IMR-90 (cell line): ENCODE data around the gene ASH1L. TPM values are rescaled to one million over a fixed set of nuclear protein-coding genes. Genes with fewer than 3 reads are reported as not detected.
A peak's percentile ranks its signal among the peaks of the same experiment; 100 is the strongest.

ENCODE experiments used
- ATAC-seq: fragments of 200-7000 bp; cut with Tn5 transposase; 2 replicates; pipeline ENCODE4 v1.9.1; 2020; ENCODE audit warnings: low read depth, mild to moderate bottlenecking, moderate library complexity
- BruUV-seq: library from RNA; stranded (reverse); fragments of 400-500 nt; replicated peaks from 2 replicates; lab custom pipeline; 2021; lab: Mats Ljungman, UMichigan
- CTCF ChIA-PET: fragments of 300-600 bp; formaldehyde crosslinking; extraction: SDS; loops from one replicate; lab custom pipeline; 2021; ENCODE audit warnings: antibody characterized with exemption; lab: Yijun Ruan, JAX
- POLR2A ChIA-PET: fragments of 300-600 bp; sonication (Branson Sonifier 250); formaldehyde crosslinking; loops from one replicate; lab custom pipeline; 2022; ENCODE audit warnings: antibody characterized with exemption; ENCODE audit not compliant: unreplicated experiment; lab: Charles Lee
- DNase-seq: peaks from one replicate; pipeline ENCODE4 v3.0.0; 2013
- H2AFZ ChIP-seq: replicated peaks from 2 replicates; pipeline ENCODE3; 2013; ENCODE audit warnings: low read length, mild to moderate bottlenecking; ENCODE audit not compliant: poor library complexity
- H2AK5ac ChIP-seq: 2 replicates; pipeline ENCODE4 v1.6.1; 2013; ENCODE audit warnings: low read depth, low read length, inconsistent platforms
- H2AK9ac ChIP-seq: replicated peaks from 2 replicates; pipeline ENCODE3; 2013; ENCODE audit warnings: mild to moderate bottlenecking, low read depth, low read length, moderate library complexity; ENCODE audit not compliant: poor library complexity
- H2BK120ac ChIP-seq: 2 replicates; pipeline ENCODE4 v1.6.1; 2013; ENCODE audit warnings: low read depth, low read length, inconsistent platforms
- H2BK15ac ChIP-seq: 3 replicates; pipeline ENCODE4 v1.6.1; 2013; ENCODE audit warnings: low read depth, low read length, inconsistent platforms
- H2BK20ac ChIP-seq: 2 replicates; pipeline ENCODE4 v1.6.1; 2013; ENCODE audit warnings: low read depth, mild to moderate bottlenecking, inconsistent platforms, low read length, moderate library complexity
- H2BK5ac ChIP-seq: 2 replicates; pipeline ENCODE4 v1.6.1; 2013; ENCODE audit warnings: mild to moderate bottlenecking, low read depth, low read length, inconsistent platforms; ENCODE audit not compliant: poor library complexity, severe bottlenecking
- H3K14ac ChIP-seq: replicated peaks from 2 replicates; pipeline ENCODE4 v1.6.1; 2013; ENCODE audit warnings: low read depth, low read length, inconsistent platforms
- H3K18ac ChIP-seq: 2 replicates; pipeline ENCODE4 v1.6.1; 2013; ENCODE audit warnings: low read depth, low read length, control low read depth
- H3K23ac ChIP-seq: 2 replicates; pipeline ENCODE4 v1.6.1; 2013; ENCODE audit warnings: low read depth, low read length, inconsistent platforms
- H3K27ac ChIP-seq: 2 replicates; pipeline ENCODE4 v1.5.1; 2013; ENCODE audit warnings: mild to moderate bottlenecking, control low read depth, low read length; ENCODE audit not compliant: insufficient read depth
- H3K27me3 ChIP-seq: 2 replicates; pipeline ENCODE4 v1.6.1; 2013; ENCODE audit warnings: low read length; ENCODE audit not compliant: control insufficient read depth, insufficient read depth
- H3K36me3 ChIP-seq: 2 replicates; pipeline ENCODE4 v1.6.1; 2013; ENCODE audit warnings: low read length, mixed read lengths; ENCODE audit not compliant: control insufficient read depth, insufficient read depth
- H3K4ac ChIP-seq: 2 replicates; pipeline ENCODE4 v1.6.1; 2013; ENCODE audit warnings: low read depth, low read length, inconsistent platforms
- H3K4me1 ChIP-seq: 2 replicates; pipeline ENCODE4 v1.6.1; 2013; ENCODE audit warnings: low read length, mixed read lengths; ENCODE audit not compliant: control insufficient read depth, insufficient read depth
- H3K4me2 ChIP-seq: 2 replicates; pipeline ENCODE4 v1.6.1; 2013; ENCODE audit warnings: low read depth, mild to moderate bottlenecking, control low read depth, low read length, moderate library complexity
- H3K4me3 ChIP-seq: 2 replicates; pipeline ENCODE4 v1.5.1; 2013; ENCODE audit warnings: low read depth, mild to moderate bottlenecking, control low read depth, low read length, moderate library complexity; ENCODE audit not compliant: insufficient read depth
- H3K56ac ChIP-seq: 2 replicates; pipeline ENCODE4 v1.6.1; 2013; ENCODE audit warnings: low read length, inconsistent platforms; ENCODE audit not compliant: insufficient read depth; ENCODE audit errors: extremely low read depth
- H3K79me1 ChIP-seq, 2 experiments: 2 replicates each; pipeline ENCODE4 v1.6.1; 2013; ENCODE audit warnings: low read length in 2 of 2, inconsistent platforms in 1 of 2, low read depth in 1 of 2
- H3K9ac ChIP-seq: 2 replicates; pipeline ENCODE4 v1.6.1; 2013; ENCODE audit warnings: low read depth, low read length, control low read depth
- H3K9me1 ChIP-seq: 2 replicates; pipeline ENCODE4 v1.6.1; 2013; ENCODE audit warnings: low read length, inconsistent platforms; ENCODE audit not compliant: insufficient read depth
- H3K9me3 ChIP-seq: 2 replicates; pipeline ENCODE4 v1.6.1; 2013; ENCODE audit warnings: low read length; ENCODE audit not compliant: control insufficient read depth, insufficient read depth
- H4K20me1 ChIP-seq: 2 replicates; pipeline ENCODE4 v1.6.1; 2013; ENCODE audit warnings: low read length, inconsistent platforms; ENCODE audit not compliant: insufficient read depth
- H4K5ac ChIP-seq: 2 replicates; pipeline ENCODE4 v1.6.1; 2013; ENCODE audit warnings: mild to moderate bottlenecking, low read depth, low read length, control low read depth
- H4K8ac ChIP-seq, 2 experiments: 2 replicates each; pipeline ENCODE4 v1.6.1; 2013; ENCODE audit warnings: low read depth in 2 of 2, low read length in 2 of 2, control low read depth in 1 of 2, inconsistent platforms in 1 of 2
- H4K91ac ChIP-seq: 2 replicates; pipeline ENCODE4 v1.6.1; 2013; ENCODE audit warnings: low read depth, low read length, inconsistent platforms; ENCODE audit not compliant: insufficient read depth
- MAFK ChIP-seq: IDR thresholded peaks from 2 replicates; pipeline ENCODE4 v1.6.1; 2012; ENCODE audit warnings: low read depth, low read length, improper control_type of control experiment
- NFE2L2 ChIP-seq: fragments of 150-350 bp; IDR thresholded peaks from 2 replicates; pipeline ENCODE4 v1.6.1; 2016; ENCODE audit warnings: low read depth, mild to moderate bottlenecking, low read length
- dilution Hi-C: fragments of 300-500 bp; cut with HindIII; formaldehyde crosslinking; loops from one replicate; pipeline ENCODE4 v1.14.3; 2018; ENCODE audit warnings: low sequenced_read_pairs; ENCODE audit not compliant: unreplicated experiment
- in situ Hi-C: fragments of 300-500 bp; cut with MboI; formaldehyde crosslinking; loops from 3 replicates; pipeline ENCODE4 v1.14.3; 2019; ENCODE audit warnings: low sequenced_read_pairs, inconsistent platforms, mixed read lengths
- intact Hi-C: fragments of 100-400 bp; cut with micrococcal nuclease; formaldehyde crosslinking; loops from 2 replicates; pipeline ENCODE4 v1.10.0; 2022
- polyA plus RNA-seq, 3 experiments: library from polyadenylated mRNA; depleted of rRNA; stranded (reverse); fragments of >200 nt; gene quantifications; 2 replicates each; pipeline ENCODE4 v1.2.3, GENCODE V29; 2012; ENCODE audit warnings: low replicate concordance in 1 of 3
- total RNA-seq: library from RNA; depleted of rRNA; stranded (reverse); fragments of >200 nt; gene quantifications from 2 replicates; pipeline ENCODE4 v1.2.3, GENCODE V29; 2012

Gene ASH1L
- total and polyA plus RNA-seq, 2 of the 4 experiments (the other 2 are of a cell fraction) = 13.7 to 18.5 TPM

- ChIA-PET CTCF (no interaction called here), POLR2A (no interaction called here)
- in situ Hi-C loops = no loop called here
- Histone ChIP-seq H3K4me3 (no peak overlapping the region), H3K27ac (no peak overlapping the region), H2BK5ac (no peak overlapping the region), H3K18ac (no peak overlapping the region), H2AK9ac (no peak overlapping the region), H2AK5ac (no peak overlapping the region), H3K4ac (no peak overlapping the region), H3K9ac (no peak overlapping the region), H3K4me1 (no peaks in the 10 kb centered on the region), H4K5ac (no peak overlapping the region), H4K8ac (no peak overlapping the region), H3K4me2 (no peak overlapping the region), H4K20me1 (peaks cover 5% of the 10 kb centered on the region; the same call in 1 of the 2 replicates), H3K9me1 (no peaks in the 10 kb centered on the region), H2BK15ac (no peak overlapping the region), H2AFZ (no peak overlapping the region), H4K91ac (no peak overlapping the region), H3K56ac (no peak overlapping the region), H3K27me3 (no peaks in the 10 kb centered on the region), H3K36me3 (peaks cover 10% of the 10 kb centered on the region), H2BK120ac (no peak overlapping the region), H3K9me3 (no peaks in the 10 kb centered on the region), H3K23ac (no peak overlapping the region), H2BK20ac (no peak overlapping the region), H3K14ac (no peak overlapping the region), H3K79me1 (peaks cover 25 to 46% of the 10 kb centered on the region in 2 experiments)
- dilution Hi-C loops = no loop called here
- ATAC-seq (no peak), DNase-seq (no peak)
- intact Hi-C loops = no loop called here
- TF ChIP-seq MAFK (0 out of 2 replicates have a peak, but pooled peaks have one; percentile 23), NFE2L2 (no peak)
- no TSS peak for BruUV-seq
These were observed 76.7 kb downstream of the ASH1L start for GRCh38 chr1:155485945-155486344.
